NCI-H748 (cell line): ENCODE measurements around the gene MXRA7.

Experiments
- DNase-seq: peaks from one replicate; lab custom pipeline; 2025; ENCODE audit not compliant: unreplicated experiment; lab: John Stamatoyannopoulos, UW

Gene MXRA7

GRCh38 chr17:76696763-76697701 is 13.7 kb downstream of the MXRA7 start:
- no peak for DNase-seq

- no peak for DNase-seq
Measured at GRCh38 chr17:76695059-76695831, 15.5 kb downstream of the MXRA7 start.

- no peak for DNase-seq
Measured at GRCh38 chr17:76691379-76692191, 19.2 kb downstream of the MXRA7 start.

GRCh38 chr17:76690596-76691280 is 20.0 kb downstream of the MXRA7 start:
- DNase-seq: no peak

- DNase-seq: no peak
Measured at GRCh38 chr17:76689859-76690258, 20.9 kb downstream of the MXRA7 start.

- no peak for DNase-seq
Measured at GRCh38 chr17:76688165-76688622, 22.6 kb downstream of the MXRA7 start.

- DNase-seq: no peak
Measured at GRCh38 chr17:76687298-76688164, 23.2 kb downstream of the MXRA7 start.

- no peak for DNase-seq
Measured at GRCh38 chr17:76686538-76687297, 24.0 kb downstream of the MXRA7 start.

- no peak for DNase-seq
Measured at GRCh38 chr17:76685846-76686245, 24.9 kb downstream of the MXRA7 start.

GRCh38 chr17:76685366-76685765 is 25.4 kb downstream of the MXRA7 start:
- DNase-seq: no peak

GRCh38 chr17:76684756-76685155 is 26.0 kb downstream of the MXRA7 start:
- no peak for DNase-seq

GRCh38 chr17:76683921-76684745 is 26.6 kb downstream of the MXRA7 start:
- no peak for DNase-seq

- no peak for DNase-seq
Measured at GRCh38 chr17:76683011-76683755, 27.6 kb downstream of the MXRA7 start.

GRCh38 chr17:76682296-76682695 is 28.5 kb downstream of the MXRA7 start:
- no peak for DNase-seq

GRCh38 chr17:76681222-76682137 is 29.3 kb downstream of the MXRA7 start:
- DNase-seq: peak; percentile 59

- no peak for DNase-seq
Measured at GRCh38 chr17:76679239-76679638, 31.5 kb downstream of the MXRA7 start.
